CD4-positive, alpha-beta T cell treated with Interleukin-12 subunit alpha and Interleukin-12 subunit beta, for 1 hour (primary cell): ENCODE measurements around the gene NDUFAF2.
"Not testable (repeated sequence)": the region's sequence is repeated elsewhere in the genome, so short reads cannot be mapped to it uniquely, and the experiment has no call there.

Experiments used
- DNase-seq: peaks from one replicate; pipeline ENCODE4 v3.0.0-alpha.2; 2020

The NDUFAF2 gene

DNA sequence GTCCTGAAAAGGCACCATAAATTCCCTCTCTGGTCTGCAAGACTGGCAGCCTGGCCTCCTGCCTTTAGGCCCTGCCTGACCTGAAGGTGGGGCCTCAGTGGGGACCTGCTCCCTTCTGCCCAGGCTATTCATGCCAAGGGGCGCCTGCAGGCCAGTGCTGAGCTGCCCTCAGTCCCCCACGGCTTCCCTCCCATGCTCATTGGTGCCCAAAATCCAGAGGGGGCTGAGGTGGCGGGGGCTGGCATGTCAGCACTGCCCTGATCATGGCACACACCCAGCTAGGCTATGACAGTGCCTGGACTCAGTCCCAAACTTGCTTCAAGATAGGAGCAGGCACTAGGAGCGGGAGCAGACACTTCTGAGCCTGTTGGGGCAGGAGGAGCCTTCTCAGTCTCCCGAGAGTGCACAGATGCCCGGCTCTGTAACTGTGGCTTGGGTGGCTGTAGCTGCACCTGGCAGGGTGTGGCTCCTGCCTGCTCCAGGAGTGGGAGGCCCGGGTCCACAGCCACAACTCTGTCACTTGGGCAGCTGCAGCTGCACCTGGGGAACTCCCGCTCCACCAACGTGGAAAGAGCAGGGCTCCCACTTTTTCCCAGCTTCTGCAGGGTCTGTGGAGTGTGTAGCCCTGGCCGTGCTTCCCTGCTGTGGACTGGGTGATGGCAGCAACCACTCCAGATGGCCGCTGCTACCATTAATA, 49.0 kb downstream of the NDUFAF2 start:
- no peak for DNase-seq

DNA sequence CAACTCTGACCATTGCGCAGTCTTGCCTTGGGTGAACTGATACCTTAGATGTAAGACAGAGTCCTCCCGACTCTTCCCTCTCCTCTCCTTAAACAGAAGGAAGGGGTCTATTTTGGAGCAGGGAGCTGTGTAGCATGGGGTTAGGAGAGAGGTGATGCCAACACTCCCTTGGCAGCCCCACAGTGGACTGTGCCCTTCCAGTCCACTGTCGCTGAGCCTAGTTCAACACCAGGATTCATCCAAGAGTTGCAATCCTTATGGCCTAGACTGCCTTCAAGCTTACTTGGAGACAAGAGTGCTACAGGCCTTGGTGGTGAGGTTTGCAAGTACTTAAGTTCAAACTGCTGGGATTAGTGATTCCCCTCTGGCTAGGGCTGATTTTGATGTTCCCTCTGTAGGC, 51.4 kb downstream of the NDUFAF2 start:
- DNase-seq = no peak

- no peak for DNase-seq
Observed at GRCh38 chr5:60997721-60998120, 52.7 kb downstream of the NDUFAF2 start.

DNA sequence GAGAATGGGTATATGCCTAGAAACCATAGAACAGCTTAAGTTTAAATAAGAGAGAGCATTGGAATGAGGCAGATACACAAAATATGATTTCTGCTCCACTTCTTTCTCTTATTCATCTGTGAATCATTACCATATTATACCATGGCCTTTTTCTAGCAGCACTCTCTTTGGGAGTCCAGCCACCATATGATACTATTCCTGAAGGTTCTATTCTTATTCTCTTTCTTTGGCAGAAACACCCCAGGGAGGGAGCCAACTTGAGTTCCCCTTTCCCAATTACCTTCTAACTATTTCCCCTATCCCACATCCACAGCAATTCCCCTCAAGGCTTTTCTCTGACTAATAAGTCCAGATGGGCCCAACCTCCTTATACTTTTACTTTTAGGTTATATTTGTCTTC, 55.9 kb downstream of the NDUFAF2 start:
- no peak for DNase-seq

GRCh38 chr5:61001647-61002046, 56.6 kb downstream of the NDUFAF2 start:
- DNase-seq = no peak

- no peak for DNase-seq
Observed at GRCh38 chr5:61002611-61003355, 57.8 kb downstream of the NDUFAF2 start.

- DNase-seq = no peak
Observed at GRCh38 chr5:61004448-61004847, 59.4 kb downstream of the NDUFAF2 start.

- DNase-seq = no peak
Observed at GRCh38 chr5:61009907-61010306, 64.9 kb downstream of the NDUFAF2 start.

DNA sequence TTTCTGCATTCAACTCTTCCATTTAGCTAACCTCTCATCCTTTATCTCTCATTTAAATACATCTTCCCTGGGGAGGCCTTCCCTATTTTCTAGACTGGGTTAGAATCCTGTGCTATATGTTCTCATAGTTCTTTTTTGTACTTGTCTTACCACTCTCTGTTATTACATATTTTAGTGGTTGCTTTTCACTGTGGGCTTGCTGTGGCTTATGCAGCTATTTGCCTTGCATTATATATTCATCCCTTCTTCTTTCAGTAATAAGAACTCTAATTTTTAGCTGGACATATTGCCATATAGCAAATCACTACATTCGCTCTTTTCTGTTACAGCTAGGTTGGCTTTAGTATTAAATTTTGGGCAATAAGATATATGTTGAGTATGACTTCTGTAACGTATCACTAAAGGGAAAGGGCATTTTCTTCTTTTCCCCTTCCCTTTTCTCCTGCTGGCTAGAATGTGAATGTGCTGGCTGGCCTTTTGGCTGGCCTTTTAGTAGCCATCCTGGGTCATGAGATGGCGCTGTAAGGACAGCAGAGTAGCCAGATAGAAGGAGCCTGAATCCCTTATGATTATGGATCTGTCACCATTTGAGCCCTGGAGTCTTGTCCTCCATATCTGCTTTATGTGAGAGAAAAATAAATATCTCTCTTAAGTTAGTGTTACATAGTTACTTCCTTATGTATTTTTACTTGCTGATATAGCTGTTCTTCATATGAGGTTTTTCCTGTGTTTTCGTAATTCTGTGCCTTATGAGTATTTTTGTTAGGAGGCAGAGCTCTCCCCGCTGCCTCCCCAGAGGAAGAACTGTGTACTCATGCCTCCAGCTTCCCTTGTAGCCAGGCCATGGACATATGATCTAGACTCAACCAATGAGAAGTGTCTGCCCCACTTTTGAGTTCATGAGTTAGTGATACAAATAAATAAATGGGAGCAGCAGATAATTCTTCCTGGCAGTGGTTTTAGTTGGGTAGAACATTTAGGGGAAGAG, 65.8 kb downstream of the NDUFAF2 start:
- no peak for DNase-seq

DNA sequence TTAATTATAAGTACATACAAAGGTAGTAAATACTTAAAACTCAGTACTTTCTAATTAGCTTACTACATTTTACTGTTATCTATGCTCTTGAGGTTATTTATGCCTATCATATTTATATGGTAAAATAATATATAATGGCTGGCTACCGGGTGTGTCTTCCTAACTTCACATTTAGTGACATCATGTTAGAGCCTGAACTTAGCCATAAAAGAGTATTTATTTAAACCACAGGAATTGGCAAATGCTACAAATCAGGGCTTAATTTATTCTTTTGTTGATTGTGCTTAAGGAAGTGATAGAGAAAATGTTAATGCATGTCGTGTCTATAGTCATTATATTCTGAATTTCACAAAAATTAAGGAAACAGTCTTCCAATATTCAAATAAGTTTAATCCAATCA, 73.1 kb downstream of the NDUFAF2 start:
- DNase-seq = no peak

DNA sequence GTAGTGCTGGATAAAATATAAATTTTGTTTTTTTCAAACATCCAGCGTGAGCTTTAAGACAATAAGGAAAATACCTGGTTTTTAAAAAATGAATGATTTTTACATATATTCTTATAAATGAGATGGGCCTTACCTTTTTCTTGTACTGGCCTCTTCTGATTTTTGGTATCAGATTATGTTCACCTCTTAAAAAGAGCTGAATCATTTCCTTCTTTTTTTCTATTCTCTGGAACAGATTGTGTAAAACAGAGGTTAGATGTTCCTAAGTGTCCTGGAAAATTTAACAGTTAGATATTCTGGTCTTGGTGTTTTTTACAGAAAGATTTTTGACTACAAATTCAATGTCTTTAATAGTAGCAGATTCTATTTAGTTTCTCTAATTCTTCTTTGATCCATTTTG, 74.6 kb downstream of the NDUFAF2 start:
- DNase-seq = no peak

DNA sequence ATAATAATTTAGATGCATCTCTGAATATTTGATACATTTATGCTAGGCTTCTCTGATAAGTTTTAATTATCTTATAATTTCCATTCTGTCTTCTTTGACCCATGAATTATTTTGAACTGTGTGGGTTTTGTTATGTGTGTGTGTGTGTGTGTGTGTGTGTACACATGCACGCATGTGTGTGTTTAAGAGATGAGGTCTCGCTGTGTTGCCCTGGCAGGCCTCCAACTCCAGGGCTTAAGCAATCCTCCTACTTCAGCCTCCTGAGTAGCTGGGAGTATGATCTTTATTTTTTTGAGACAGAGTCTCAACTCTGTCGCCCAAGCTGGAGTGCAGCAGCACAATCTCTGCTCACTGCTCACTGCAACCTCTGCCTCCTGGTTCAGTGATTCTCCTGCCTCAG, 75.4 kb downstream of the NDUFAF2 start:
- DNase-seq = no peak

DNA sequence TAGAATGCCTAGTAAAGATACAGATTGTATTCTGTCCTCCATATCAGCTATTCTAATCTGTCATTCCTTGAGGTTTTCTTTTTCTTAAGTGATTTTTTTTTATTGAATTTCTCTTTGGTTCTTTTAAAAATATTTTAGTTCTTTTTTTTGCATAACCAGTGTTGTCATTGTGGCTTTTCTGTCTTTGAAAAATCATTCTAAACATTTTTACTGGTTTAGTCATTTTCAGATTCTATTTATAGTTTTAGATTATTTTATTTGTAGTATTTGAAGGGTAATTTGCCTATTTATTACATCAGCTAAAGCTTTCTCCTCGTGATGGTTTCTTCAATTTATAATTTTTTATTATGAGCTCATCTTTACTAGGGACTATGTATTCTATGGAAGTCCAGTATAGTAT, 78.1 kb downstream of the NDUFAF2 start:
- DNase-seq = no peak

DNA sequence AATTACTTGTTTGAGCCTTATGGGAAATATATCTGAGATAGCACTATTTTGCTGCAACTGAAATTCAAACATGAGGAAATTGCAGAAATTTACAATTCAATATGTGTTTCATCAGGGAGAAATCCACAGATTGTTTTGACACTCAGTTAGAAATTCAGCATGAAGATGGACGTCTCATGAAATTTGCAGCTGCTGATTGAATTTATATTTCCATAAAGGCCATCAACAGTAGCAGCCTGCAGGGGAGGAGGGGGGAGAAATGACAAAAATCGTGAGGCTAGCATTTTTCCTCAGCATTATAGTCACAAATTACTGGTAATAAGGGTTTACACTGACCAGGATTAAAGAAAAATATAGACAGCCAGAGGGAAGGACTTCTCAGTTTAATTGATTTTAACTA, 81.0 kb downstream of the NDUFAF2 start:
- no peak for DNase-seq

GRCh38 chr5:61028382-61028781, 83.4 kb downstream of the NDUFAF2 start:
- DNase-seq = no peak

- DNase-seq = no peak
Observed at GRCh38 chr5:61029456-61030162, 84.6 kb downstream of the NDUFAF2 start.

DNA sequence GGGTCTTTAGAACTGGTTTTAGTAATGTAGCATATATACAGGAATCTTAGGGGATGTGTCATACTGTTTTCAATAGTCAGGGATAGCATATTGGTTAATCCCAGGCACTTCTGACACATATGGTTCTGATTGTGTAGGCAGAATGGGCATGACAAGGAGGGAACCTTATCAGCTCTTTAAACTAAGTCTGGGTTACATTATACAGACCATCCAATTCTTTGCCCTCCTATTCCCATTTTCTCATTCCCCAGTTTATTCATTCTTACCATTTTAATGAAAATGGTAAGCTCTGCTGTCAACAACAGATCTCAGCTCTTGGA, 85.1 kb downstream of the NDUFAF2 start:
- DNase-seq = no peak

- not testable (repeated sequence) for DNase-seq
Observed at GRCh38 chr5:61031301-61031700, 86.3 kb downstream of the NDUFAF2 start.

GRCh38 chr5:61044545-61044944, 99.5 kb downstream of the NDUFAF2 start:
- DNase-seq = no peak

DNA sequence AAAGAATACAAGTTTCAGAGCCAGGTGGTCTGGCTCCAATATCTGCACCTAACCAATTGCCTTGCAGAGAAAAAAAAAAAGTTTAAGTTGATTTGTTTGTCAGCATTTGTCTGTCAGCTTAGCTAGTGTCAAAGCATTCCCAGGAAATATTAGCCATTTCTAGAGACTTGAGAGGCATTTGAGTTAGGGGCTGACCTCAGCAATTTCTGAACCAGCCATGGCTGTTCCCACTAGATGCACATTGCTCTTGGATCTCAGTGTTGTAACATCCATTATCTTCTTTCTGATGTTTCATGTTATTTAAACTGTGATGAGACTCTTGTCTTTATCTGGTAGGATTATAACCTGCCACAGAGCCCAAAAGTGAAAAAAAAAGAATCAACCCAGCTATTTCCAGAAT, 102.3 kb downstream of the NDUFAF2 start:
- DNase-seq = no peak

DNA sequence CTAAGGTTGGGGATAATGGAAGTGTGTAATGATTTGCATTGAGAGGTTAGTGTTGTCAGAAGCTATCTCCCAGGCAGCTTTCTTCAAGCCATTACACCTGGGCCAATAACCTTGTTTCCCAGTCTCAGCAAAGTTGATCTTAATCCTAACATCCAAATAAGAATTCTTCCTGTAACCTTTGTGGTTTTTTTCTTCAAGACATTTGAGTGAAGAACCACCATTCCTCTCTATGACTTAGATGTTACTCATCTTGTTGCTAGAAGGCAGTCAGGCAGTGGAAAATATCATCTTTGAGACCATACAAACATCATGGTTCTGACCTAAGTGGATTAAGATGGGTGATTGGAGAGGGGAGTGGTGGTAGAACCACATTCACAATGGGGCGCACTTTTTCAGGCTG, 103.5 kb downstream of the NDUFAF2 start:
- no peak for DNase-seq

- DNase-seq = no peak
Observed at GRCh38 chr5:61050292-61050691, 105.3 kb downstream of the NDUFAF2 start.

GRCh38 chr5:61051267-61051666, 106.3 kb downstream of the NDUFAF2 start:
- DNase-seq = no peak
